ENCODE results near the gene IZUMO2. TPM values are rescaled to one million over a fixed set of nuclear protein-coding genes. Genes with fewer than 3 reads are reported as not detected.

IZUMO2 gene
- total RNA-seq, 4 donors from 2014 or later = not detected

- WGBS, 2 donors = 12 to 19% methylated on average over 18 to 30 of the region's 49 CpGs
- peak overlapping the region; percentile 15 for H3K4me3 ChIP-seq (ENCODE audit: low read depth, poor library complexity, severe bottlenecking)
- peak; percentile 31 to 91 for DNase-seq (ENCODE audit: low spot score in 2 of 2)
- no peak for TF ChIP-seq POLR2A (IDR thresholded peaks at IDR 0.05)
- TF ChIP-seq, protein P1, sequence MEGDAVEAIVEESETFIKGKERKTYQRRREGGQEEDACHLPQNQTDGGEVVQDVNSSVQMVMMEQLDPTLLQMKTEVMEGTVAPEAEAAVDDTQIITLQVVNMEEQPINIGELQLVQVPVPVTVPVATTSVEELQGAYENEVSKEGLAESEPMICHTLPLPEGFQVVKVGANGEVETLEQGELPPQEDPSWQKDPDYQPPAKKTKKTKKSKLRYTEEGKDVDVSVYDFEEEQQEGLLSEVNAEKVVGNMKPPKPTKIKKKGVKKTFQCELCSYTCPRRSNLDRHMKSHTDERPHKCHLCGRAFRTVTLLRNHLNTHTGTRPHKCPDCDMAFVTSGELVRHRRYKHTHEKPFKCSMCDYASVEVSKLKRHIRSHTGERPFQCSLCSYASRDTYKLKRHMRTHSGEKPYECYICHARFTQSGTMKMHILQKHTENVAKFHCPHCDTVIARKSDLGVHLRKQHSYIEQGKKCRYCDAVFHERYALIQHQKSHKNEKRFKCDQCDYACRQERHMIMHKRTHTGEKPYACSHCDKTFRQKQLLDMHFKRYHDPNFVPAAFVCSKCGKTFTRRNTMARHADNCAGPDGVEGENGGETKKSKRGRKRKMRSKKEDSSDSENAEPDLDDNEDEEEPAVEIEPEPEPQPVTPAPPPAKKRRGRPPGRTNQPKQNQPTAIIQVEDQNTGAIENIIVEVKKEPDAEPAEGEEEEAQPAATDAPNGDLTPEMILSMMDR (IDR thresholded peaks at IDR 0.05) = no peak
- intact Hi-C loops (cut with DNase I; ENCODE audit: low total_unique reads) = no loop called here
Observed at GRCh38 chr19:50204811-50205675, 42.0 kb upstream of the IZUMO2 start.

DNA sequence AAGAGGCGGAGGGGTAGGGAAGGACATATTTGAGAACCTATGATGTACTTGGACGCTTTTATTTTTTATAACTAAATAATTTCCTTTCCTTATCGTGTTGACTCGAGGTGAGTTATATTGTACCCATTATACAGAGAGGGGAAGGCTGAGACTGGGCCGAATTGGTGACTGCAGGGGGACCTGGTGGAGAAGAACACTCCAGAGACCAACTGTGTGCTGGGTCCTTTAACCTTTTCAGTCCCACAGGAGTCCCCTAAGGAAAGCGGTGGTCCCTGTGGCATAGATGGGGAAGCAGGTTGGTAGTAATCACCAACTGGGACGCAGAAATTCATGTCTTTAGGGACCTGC lies 41.0 kb upstream of the IZUMO2 start:
- WGBS, 2 donors = 56 to 65% methylated on average over 7 of the region's 7 CpGs
- H3K4me3 ChIP-seq (ENCODE audit: low read depth, poor library complexity, severe bottlenecking) = no peak overlapping the region
- no peak for DNase-seq (ENCODE audit: low spot score in 2 of 2)
- intact Hi-C loops (cut with DNase I; ENCODE audit: low total_unique reads) = no loop called here
- no peak for TF ChIP-seq POLR2A (IDR thresholded peaks at IDR 0.05)
- TF ChIP-seq, protein P1 (IDR thresholded peaks at IDR 0.05) = no peak

- intact Hi-C loops (cut with DNase I; ENCODE audit: low total_unique reads) = no loop called here
- DNase-seq (ENCODE audit: low spot score in 2 of 2) = peak; percentile 63 to 92
- WGBS, 2 donors = 3 to 6% methylated on average over 29 to 32 of the region's 78 CpGs
- TF ChIP-seq, protein P1 (IDR thresholded peaks at IDR 0.05) = no peak
- TF ChIP-seq POLR2A (IDR thresholded peaks at IDR 0.05) = no peak
- H3K4me3 ChIP-seq (ENCODE audit: low read depth, poor library complexity, severe bottlenecking) = no peak within 1 kb of the TSS
Observed at GRCh38 chr19:50203281-50204080, 40.4 kb upstream of the IZUMO2 start, which contains the start of gene MYH14. Gene MYH14, plus strand, starts transcription at chr19:50203622. Its CDS starts 6,744 bp downstream, at chr19:50210366.

DNA sequence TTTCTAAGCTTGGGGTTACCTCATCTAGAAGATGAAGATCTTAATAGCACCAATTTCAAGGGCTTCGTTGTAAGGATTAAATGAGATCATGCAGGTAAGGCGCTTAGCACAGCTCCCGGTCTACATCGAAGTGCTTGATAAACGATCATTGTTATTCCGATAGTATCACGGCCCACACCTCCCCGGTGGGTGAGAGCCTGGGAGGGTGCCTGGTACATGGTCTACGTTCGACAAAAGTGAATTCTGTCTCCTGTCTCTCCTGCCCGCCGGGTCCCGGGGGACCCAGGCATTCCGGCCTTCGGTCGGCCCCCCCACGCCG lies 39.8 kb upstream of the IZUMO2 start:
- WGBS, 2 donors = 13 to 19% methylated on average over 18 of the region's 18 CpGs
- no peak for DNase-seq (ENCODE audit: low spot score in 2 of 2)
- intact Hi-C loops (cut with DNase I; ENCODE audit: low total_unique reads) = no loop called here
- TF ChIP-seq, protein P1 (IDR thresholded peaks at IDR 0.05) = no peak
- TF ChIP-seq POLR2A (IDR thresholded peaks at IDR 0.05) = no peak
- no peak overlapping the region for H3K4me3 ChIP-seq (ENCODE audit: low read depth, poor library complexity, severe bottlenecking)

DNA sequence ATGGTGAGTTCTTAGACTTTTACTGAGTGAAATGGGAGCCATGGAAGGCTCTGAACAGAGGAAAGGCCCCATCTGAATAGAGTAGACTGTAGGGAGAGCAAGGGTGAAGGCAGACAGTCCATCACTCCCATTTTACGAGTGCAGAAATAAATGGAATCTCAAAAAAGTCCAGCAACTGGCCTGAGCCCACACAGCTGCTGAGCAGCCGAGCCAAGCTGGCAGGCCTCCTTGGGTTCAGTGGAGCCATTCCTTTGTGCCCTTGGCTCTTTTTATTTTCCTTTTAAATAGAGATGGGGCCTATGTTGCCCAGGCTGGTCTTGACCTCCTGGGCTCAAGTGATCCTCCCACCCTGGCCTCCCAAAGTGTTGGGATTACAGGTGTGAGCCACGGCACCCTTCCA lies 39.3 kb upstream of the IZUMO2 start:
- no peak overlapping the region for H3K4me3 ChIP-seq (ENCODE audit: low read depth, poor library complexity, severe bottlenecking)
- WGBS, 2 donors = 80 to 87% methylated on average over 3 of the region's 3 CpGs
- TF ChIP-seq, protein P1 (IDR thresholded peaks at IDR 0.05) = no peak
- TF ChIP-seq POLR2A (IDR thresholded peaks at IDR 0.05) = no peak
- intact Hi-C loops (cut with DNase I; ENCODE audit: low total_unique reads) = no loop called here
- DNase-seq (ENCODE audit: low spot score in 2 of 2) = no peak
